Trophoblast cell (in vitro differentiated cells and primary cell): ENCODE measurements around the gene ABCB6.
A peak's percentile ranks its signal among the peaks of the same experiment; 100 is the strongest.

ENCODE experiments used
- DNase-seq, 2 donors: peaks; one replicate each; pipeline ENCODE4 v3.0.0-alpha.2; 2016
- H2AFZ ChIP-seq: 2 replicates; pipeline ENCODE4 v1.6.1; 2013; ENCODE audit warnings: low read length, moderate library complexity, mild to moderate bottlenecking; ENCODE audit not compliant: insufficient read depth, poor library complexity
- H2AK5ac ChIP-seq: 2 replicates; pipeline ENCODE4 v1.6.1; 2013; ENCODE audit warnings: mild to moderate bottlenecking, low read length
- H2BK120ac ChIP-seq: 2 replicates; pipeline ENCODE4 v1.6.1; 2013; ENCODE audit warnings: low read length, mild to moderate bottlenecking, moderate library complexity; ENCODE audit not compliant: insufficient read depth, poor library complexity
- H2BK12ac ChIP-seq: 2 replicates; pipeline ENCODE4 v1.6.1; 2013; ENCODE audit warnings: mild to moderate bottlenecking, low read length, moderate library complexity
- H2BK5ac ChIP-seq: 2 replicates; pipeline ENCODE4 v1.6.1; 2013; ENCODE audit warnings: low read length, low read depth, moderate library complexity, mild to moderate bottlenecking; ENCODE audit not compliant: poor library complexity
- H3K14ac ChIP-seq: 2 replicates; pipeline ENCODE4 v1.6.1; 2013; ENCODE audit warnings: mild to moderate bottlenecking, low read length
- H3K18ac ChIP-seq: 2 replicates; pipeline ENCODE4 v1.6.1; 2013; ENCODE audit warnings: mild to moderate bottlenecking, low read length
- H3K23ac ChIP-seq: 2 replicates; pipeline ENCODE4 v1.6.1; 2013; ENCODE audit warnings: low read length
- H3K27ac ChIP-seq: 2 replicates; pipeline ENCODE4 v1.5.1; 2013; ENCODE audit warnings: low read depth, mild to moderate bottlenecking, inconsistent platforms, low read length, moderate library complexity
- H3K27me3 ChIP-seq: 2 replicates; pipeline ENCODE4 v1.6.1; 2013; ENCODE audit warnings: inconsistent platforms, mild to moderate bottlenecking, low read length, moderate library complexity; ENCODE audit not compliant: insufficient read depth
- H3K36me3 ChIP-seq, 2 experiments: 1 replicate in 1 of 2; 2 replicates in 1 of 2; pipeline ENCODE4 v1.6.1; 2013; ENCODE audit warnings: low read length in 2 of 2, mild to moderate bottlenecking in 2 of 2, moderate library complexity in 1 of 2; ENCODE audit not compliant: insufficient read depth in 2 of 2, control insufficient read depth in 1 of 2
- H3K4ac ChIP-seq: 2 replicates; pipeline ENCODE4 v1.6.1; 2013; ENCODE audit warnings: low read depth, mild to moderate bottlenecking, low read length, moderate library complexity
- H3K4me1 ChIP-seq, 2 experiments: 1 replicate in 1 of 2; 2 replicates in 1 of 2; pipeline ENCODE4 v1.6.1; 2013; ENCODE audit warnings: low read length in 2 of 2, mild to moderate bottlenecking in 2 of 2, moderate library complexity in 1 of 2; ENCODE audit not compliant: insufficient read depth in 2 of 2, control insufficient read depth in 1 of 2
- H3K4me2 ChIP-seq: 2 replicates; pipeline ENCODE4 v1.6.1; 2013; ENCODE audit warnings: inconsistent platforms, mild to moderate bottlenecking, low read length, moderate library complexity
- H3K4me3 ChIP-seq: 2 replicates; pipeline ENCODE4 v1.5.1; 2013; ENCODE audit warnings: mild to moderate bottlenecking, low read depth, low read length, inconsistent platforms
- H3K79me1 ChIP-seq: one replicate; pipeline ENCODE4 v1.6.1; 2013; ENCODE audit warnings: low read length
- H3K79me2 ChIP-seq: 2 replicates; pipeline ENCODE4 v1.6.1; 2013; ENCODE audit warnings: low read length, mild to moderate bottlenecking; ENCODE audit not compliant: control insufficient read depth, insufficient read depth, poor library complexity
- H3K9ac ChIP-seq: 2 replicates; pipeline ENCODE4 v1.6.1; 2013; ENCODE audit warnings: mild to moderate bottlenecking, low read length
- H3K9me3 ChIP-seq: 2 replicates; pipeline ENCODE4 v1.6.1; 2013; ENCODE audit warnings: low read depth, mild to moderate bottlenecking, control low read depth, inconsistent platforms, low read length; ENCODE audit not compliant: insufficient read depth
- H4K12ac ChIP-seq: 2 replicates; pipeline ENCODE4 v1.6.1; 2013; ENCODE audit warnings: low read depth, mild to moderate bottlenecking, low read length, moderate library complexity
- H4K8ac ChIP-seq: 2 replicates; pipeline ENCODE4 v1.6.1; 2013; ENCODE audit warnings: low read depth, mild to moderate bottlenecking, low read length, moderate library complexity
- H4K91ac ChIP-seq: one replicate; pipeline ENCODE4 v1.6.1; 2013; ENCODE audit warnings: low read depth, mild to moderate bottlenecking, low read length, moderate library complexity
- WGBS: extraction: QIAGEN DNeasy Blood & Tissue Kit; methylation state at CpG from one replicate; pipeline ENCODE4 v1.1.7; 2013; ENCODE audit warnings: missing lambda C conversion rate; ENCODE audit not compliant: insufficient read length, insufficient coverage; ENCODE audit errors: extremely low coverage; 5-methylcytosine and 5-hydroxymethylcytosine counted together

ABCB6 gene

GRCh38 chr2:219175928-219176817, 42.6 kb downstream of the ABCB6 start:
- peak overlapping the region; percentile 76 for H2AFZ ChIP-seq
- DNase-seq, result peak; percentile 33 to 44
- H4K8ac ChIP-seq, result peak overlapping the region; percentile 71
- peak overlapping the region; percentile 10 for H2BK5ac ChIP-seq
- peaks cover 20% of the 10 kb centered on the region for H3K79me1 ChIP-seq
- H4K12ac ChIP-seq, result no peak overlapping the region
- H3K4ac ChIP-seq, result no peak overlapping the region
- H3K9ac ChIP-seq, result peak overlapping the region; percentile 68
- no peak overlapping the region for H2BK12ac ChIP-seq
- no peak overlapping the region for H3K23ac ChIP-seq
- H3K9me3 ChIP-seq, result no peaks in the 10 kb centered on the region
- no peaks in the 10 kb centered on the region for H3K27me3 ChIP-seq
- peak overlapping the region; percentile 23 for H2AK5ac ChIP-seq
- peak overlapping the region; percentile 99 for H3K4me2 ChIP-seq
- H2BK120ac ChIP-seq, result peak overlapping the region; percentile 10
- peaks cover 7% of the 10 kb centered on the region for H3K79me2 ChIP-seq
- H3K4me1 ChIP-seq, result peaks cover 3 to 11% of the 10 kb centered on the region in 2 experiments
- H3K4me3 ChIP-seq, result peak overlapping the region; percentile 79
- H4K91ac ChIP-seq, result peak overlapping the region; percentile 69
- H3K27ac ChIP-seq, result peak overlapping the region; percentile 95
- WGBS, result no CpG with 5 or more reads among the region's 45 CpGs
- peak overlapping the region; percentile 47 for H3K14ac ChIP-seq
- H3K36me3 ChIP-seq, result peaks cover 31 to 36% of the 10 kb centered on the region in 2 experiments
- peak overlapping the region; percentile 27 for H3K18ac ChIP-seq

DNA sequence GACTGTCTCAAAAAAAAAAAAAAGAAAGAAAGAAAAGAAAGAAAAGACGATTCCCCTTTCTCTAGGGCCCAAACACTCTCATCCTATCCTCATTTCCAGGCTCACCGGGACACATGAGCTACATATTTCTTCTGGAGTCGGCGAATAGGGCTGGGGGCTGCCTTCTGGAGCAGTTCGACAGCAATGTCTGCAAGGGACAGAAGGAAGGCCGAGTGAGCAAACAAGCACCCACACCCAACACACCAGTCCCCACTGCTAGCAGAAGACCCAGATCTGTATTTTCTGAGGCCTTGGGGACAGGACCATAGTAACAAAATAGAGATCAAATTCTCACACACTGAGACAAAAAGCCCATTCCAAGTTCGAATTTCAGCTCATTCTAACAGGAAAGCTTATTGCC, 43.3 kb downstream of the ABCB6 start:
- H3K14ac ChIP-seq, result no peak overlapping the region
- H3K4me3 ChIP-seq, result no peak overlapping the region
- H2BK5ac ChIP-seq, result no peak overlapping the region
- no peaks in the 10 kb centered on the region for H3K9me3 ChIP-seq
- no peak overlapping the region for H4K8ac ChIP-seq
- H3K27ac ChIP-seq, result no peak overlapping the region
- H4K91ac ChIP-seq, result no peak overlapping the region
- H3K9ac ChIP-seq, result no peak overlapping the region
- H3K27me3 ChIP-seq, result no peaks in the 10 kb centered on the region
- peaks cover 7% of the 10 kb centered on the region for H3K79me2 ChIP-seq
- no CpG with 5 or more reads among the region's 7 CpGs for WGBS
- H3K36me3 ChIP-seq, result peaks cover 25 to 29% of the 10 kb centered on the region in 2 experiments
- H2AK5ac ChIP-seq, result no peak overlapping the region
- no peak overlapping the region for H2BK12ac ChIP-seq
- H2BK120ac ChIP-seq, result no peak overlapping the region
- no peak overlapping the region for H4K12ac ChIP-seq
- H3K79me1 ChIP-seq, result peaks cover 20% of the 10 kb centered on the region
- H3K23ac ChIP-seq, result no peak overlapping the region
- DNase-seq, result no peak
- H2AFZ ChIP-seq, result no peak overlapping the region
- H3K4me2 ChIP-seq, result no peak overlapping the region
- H3K18ac ChIP-seq, result no peak overlapping the region
- no peak overlapping the region for H3K4ac ChIP-seq
- H3K4me1 ChIP-seq, result peaks cover 3 to 11% of the 10 kb centered on the region in 2 experiments

GRCh38 chr2:219174801-219175200, 44.0 kb downstream of the ABCB6 start:
- no peak overlapping the region for H2BK120ac ChIP-seq
- WGBS, result no CpG with 5 or more reads among the region's 7 CpGs

GRCh38 chr2:219174146-219174545, 44.6 kb downstream of the ABCB6 start:
- Histone ChIP-seq H3K36me3 (peaks cover 14 to 18% of the 10 kb centered on the region in 2 experiments), H3K23ac (no peak overlapping the region), H3K4me1 (peaks cover 3 to 11% of the 10 kb centered on the region in 2 experiments), H3K14ac (no peak overlapping the region), H3K27ac (no peak overlapping the region), H2BK120ac (no peak overlapping the region), H3K27me3 (no peaks in the 10 kb centered on the region), H2BK5ac (no peak overlapping the region), H3K4me2 (no peak overlapping the region), H3K18ac (no peak overlapping the region), H4K8ac (no peak overlapping the region), H2BK12ac (no peak overlapping the region), H3K9ac (no peak overlapping the region), H2AFZ (no peak overlapping the region), H3K4me3 (no peak overlapping the region), H3K79me1 (peaks cover 20% of the 10 kb centered on the region), H4K12ac (no peak overlapping the region), H3K9me3 (no peaks in the 10 kb centered on the region), H3K4ac (no peak overlapping the region), H4K91ac (no peak overlapping the region), H3K79me2 (peaks cover 7% of the 10 kb centered on the region), H2AK5ac (no peak overlapping the region)
- no CpG with 5 or more reads among the region's 3 CpGs for WGBS
- no peak for DNase-seq

More at GRCh38 chr2:219174801-219175200, 44.0 kb downstream of the ABCB6 start:
- Histone ChIP-seq H4K8ac (no peak overlapping the region), H4K12ac (no peak overlapping the region), H3K4me2 (no peak overlapping the region), H3K23ac (no peak overlapping the region), H3K9me3 (no peaks in the 10 kb centered on the region), H2BK12ac (no peak overlapping the region), H3K36me3 (peaks cover 18 to 22% of the 10 kb centered on the region in 2 experiments), H3K79me1 (peaks cover 20% of the 10 kb centered on the region), H3K79me2 (peaks cover 7% of the 10 kb centered on the region), H2AK5ac (no peak overlapping the region), H3K4ac (no peak overlapping the region), H3K4me1 (peaks cover 3 to 11% of the 10 kb centered on the region in 2 experiments), H3K9ac (no peak overlapping the region), H3K4me3 (no peak overlapping the region), H2AFZ (no peak overlapping the region), H3K27ac (no peak overlapping the region), H2BK5ac (no peak overlapping the region), H3K27me3 (no peaks in the 10 kb centered on the region), H3K14ac (no peak overlapping the region), H4K91ac (no peak overlapping the region), H3K18ac (no peak overlapping the region)
- no peak for DNase-seq
